NCI-H524 (cell line): ENCODE data around the gene RIOK2.
A peak's percentile ranks its signal among the peaks of the same experiment; 100 is the strongest.
"Not testable (repeated sequence)": the region's sequence is repeated elsewhere in the genome, so short reads cannot be mapped to it uniquely, and the experiment has no call there.

ENCODE experiments used
- DNase-seq, 2 experiments: peaks; one replicate each; lab custom pipeline; 2025; lab: John Stamatoyannopoulos, UW

The RIOK2 gene

GRCh38 chr5:97167435-97167834 lies 15.6 kb downstream of the RIOK2 start:
- no peak for DNase-seq

- DNase-seq, result no peak
These were observed 17.3 kb downstream of the RIOK2 start for GRCh38 chr5:97165726-97166125.

- no peak for DNase-seq
These were observed 18.2 kb downstream of the RIOK2 start for GRCh38 chr5:97164846-97165245.

GRCh38 chr5:97163790-97164285 lies 19.2 kb downstream of the RIOK2 start:
- DNase-seq, result no peak

GRCh38 chr5:97163360-97163764 lies 19.7 kb downstream of the RIOK2 start:
- no peak for DNase-seq

- DNase-seq, result peak; percentile 16 to 68
These were observed 21.0 kb downstream of the RIOK2 start for GRCh38 chr5:97162045-97162444.

- DNase-seq, result no peak
These were observed 25.4 kb downstream of the RIOK2 start for GRCh38 chr5:97157689-97158088.

- no peak for DNase-seq
These were observed 31.7 kb downstream of the RIOK2 start for GRCh38 chr5:97151370-97151769.

- DNase-seq, result no peak
These were observed 32.6 kb downstream of the RIOK2 start for GRCh38 chr5:97150401-97150800.

GRCh38 chr5:97149709-97150108 lies 33.3 kb downstream of the RIOK2 start:
- no peak for DNase-seq

- DNase-seq, result no peak
These were observed 34.8 kb downstream of the RIOK2 start for GRCh38 chr5:97148288-97148687.

GRCh38 chr5:97143704-97144103 lies 39.3 kb downstream of the RIOK2 start:
- no peak for DNase-seq

- DNase-seq, result peak; percentile 80 to 88
These were observed 40.4 kb downstream of the RIOK2 start, which contains the start of gene LIX1 for GRCh38 chr5:97142521-97143254. LIX1 (minus strand) TSS chr5:97142611; CDS start chr5:97142576, 35 bp downstream.

- DNase-seq, result no peak
These were observed 41.5 kb downstream of the RIOK2 start for GRCh38 chr5:97141539-97141938.

- DNase-seq, result no peak
These were observed 42.0 kb downstream of the RIOK2 start for GRCh38 chr5:97141031-97141430.

- not testable (repeated sequence) for DNase-seq
These were observed 42.8 kb downstream of the RIOK2 start for GRCh38 chr5:97140250-97140649.

GRCh38 chr5:97136475-97136874 lies 46.6 kb downstream of the RIOK2 start:
- no peak for DNase-seq

- no peak for DNase-seq
These were observed 47.2 kb downstream of the RIOK2 start for GRCh38 chr5:97135868-97136267.

- no peak for DNase-seq
These were observed 48.4 kb downstream of the RIOK2 start for GRCh38 chr5:97134634-97135033.

GRCh38 chr5:97133101-97133500 lies 49.9 kb downstream of the RIOK2 start:
- no peak for DNase-seq

- no peak for DNase-seq
These were observed 51.1 kb downstream of the RIOK2 start for GRCh38 chr5:97131921-97132320.

- DNase-seq, result no peak
These were observed 51.8 kb downstream of the RIOK2 start for GRCh38 chr5:97131139-97131710.

- DNase-seq, result no peak
These were observed 55.3 kb downstream of the RIOK2 start for GRCh38 chr5:97127727-97128126.
